Left kidney (tissue), 2 donors: Measurements from ENCODE around the gene OR6B3. TPM values are rescaled to one million over a fixed set of nuclear protein-coding genes. Genes with fewer than 3 reads are reported as not detected.
"Not testable (repeated sequence)": the region's sequence is repeated elsewhere in the genome, so short reads cannot be mapped to it uniquely, and the experiment has no call there.

Source experiments
- DNase-seq: peaks from one replicate; pipeline ENCODE4 v3.0.0-alpha.2; 2013
- polyA plus RNA-seq: library from polyadenylated mRNA; unstranded; fragments of 120-200 nt; gene quantifications from one replicate; pipeline ENCODE4 v1.2.1, GENCODE V29; 2013; ENCODE audit not compliant: insufficient read length

The OR6B3 gene
- polyA plus RNA-seq, 1 donor, result not detected

GRCh38 chr2:240044096-240044495, 9.2 kb downstream of the OR6B3 start:
- DNase-seq, result not testable (repeated sequence)

- no peak for DNase-seq
Observed at GRCh38 chr2:240043279-240043989, 9.9 kb downstream of the OR6B3 start.

- DNase-seq, result no peak
Observed at GRCh38 chr2:240042740-240043139, 10.6 kb downstream of the OR6B3 start.

- DNase-seq, result no peak
Observed at GRCh38 chr2:240041363-240041762, 12.0 kb downstream of the OR6B3 start.

GRCh38 chr2:240037358-240037757, 16.0 kb downstream of the OR6B3 start:
- peak; percentile 22 for DNase-seq

- DNase-seq, result no peak
Observed at GRCh38 chr2:240033330-240033678, 20.0 kb downstream of the OR6B3 start.

- no peak for DNase-seq
Observed at GRCh38 chr2:240032406-240033329, 20.7 kb downstream of the OR6B3 start.

GRCh38 chr2:240030379-240031094, 22.8 kb downstream of the OR6B3 start, which contains the start of gene OR6B2:
Gene OR6B2, minus strand, starts transcription at chr2:240030429. Its CDS starts 0 bp downstream, at chr2:240030429.
- no peak for DNase-seq

- no peak for DNase-seq
Observed at GRCh38 chr2:240024766-240025165, 28.6 kb downstream of the OR6B3 start.

- DNase-seq, result no peak
Observed at GRCh38 chr2:240023792-240024191, 29.5 kb downstream of the OR6B3 start.

- DNase-seq, result peak; percentile 47
Observed at GRCh38 chr2:240021488-240022104, 31.7 kb downstream of the OR6B3 start.

- DNase-seq, result no peak
Observed at GRCh38 chr2:240018071-240018750, 35.1 kb downstream of the OR6B3 start.

- no peak for DNase-seq
Observed at GRCh38 chr2:240014327-240014726, 39.0 kb downstream of the OR6B3 start.

GRCh38 chr2:240013343-240013742, 40.0 kb downstream of the OR6B3 start:
- DNase-seq, result no peak

GRCh38 chr2:240002983-240003382, 50.3 kb downstream of the OR6B3 start:
- no peak for DNase-seq

- DNase-seq, result no peak
Observed at GRCh38 chr2:240000671-240001070, 52.6 kb downstream of the OR6B3 start.

GRCh38 chr2:239997686-239998409, 55.5 kb downstream of the OR6B3 start:
- no peak for DNase-seq
